Stimulated activated CD8-positive, alpha-beta memory T cell treated with anti-CD3 and anti-CD28 coated beads, Interleukin-12 subunit alpha, Interleukin-12 subunit beta, amount 100 ng/mL, for 4 hours (primary cell): ENCODE results near the gene OPRL1.

ENCODE experiments used
- DNase-seq: peaks from one replicate; pipeline ENCODE4 v3.0.0-alpha.2; 2020; ENCODE audit warnings: low read depth

The OPRL1 gene

GRCh38 chr20:64080013-64080812 is at the start of gene OPRL1:
TSS of gene OPRL1 (plus strand) at chr20:64080082. CDS start at chr20:64092721, 12,639 bp downstream.
- no peak for DNase-seq

- no peak for DNase-seq
Observed at GRCh38 chr20:64030371-64031134, 49.3 kb upstream of the OPRL1 start.

- no peak for DNase-seq
Observed at GRCh38 chr20:64031822-64032314, 48.0 kb upstream of the OPRL1 start.

- no peak for DNase-seq
Observed at GRCh38 chr20:64032706-64033624, 46.9 kb upstream of the OPRL1 start.

- DNase-seq, result no peak
Observed at GRCh38 chr20:64033981-64034493, 45.8 kb upstream of the OPRL1 start.

GRCh38 chr20:64035066-64035932 is 44.6 kb upstream of the OPRL1 start:
- no peak for DNase-seq

- DNase-seq, result no peak
Observed at GRCh38 chr20:64035933-64036345, 43.9 kb upstream of the OPRL1 start, which contains the start of gene C20orf204. TSS of gene C20orf204 (plus strand) at chr20:64036182. CDS start at chr20:64036324, 142 bp downstream.

- no peak for DNase-seq
Observed at GRCh38 chr20:64036346-64037198, 43.3 kb upstream of the OPRL1 start.

GRCh38 chr20:64037199-64037497 is 42.7 kb upstream of the OPRL1 start:
- DNase-seq, result no peak

GRCh38 chr20:64037498-64038213 is 42.2 kb upstream of the OPRL1 start:
- no peak for DNase-seq

- DNase-seq, result no peak
Observed at GRCh38 chr20:64038224-64038564, 41.7 kb upstream of the OPRL1 start.

GRCh38 chr20:64038565-64039292 is 41.2 kb upstream of the OPRL1 start:
- DNase-seq, result peak; percentile 65

GRCh38 chr20:64039293-64040160 is 40.4 kb upstream of the OPRL1 start:
- DNase-seq, result no peak

GRCh38 chr20:64040231-64041039 is 39.4 kb upstream of the OPRL1 start:
- no peak for DNase-seq

- DNase-seq, result no peak
Observed at GRCh38 chr20:64041040-64041780, 38.7 kb upstream of the OPRL1 start.

- DNase-seq, result no peak
Observed at GRCh38 chr20:64041781-64042053, 38.2 kb upstream of the OPRL1 start.
